Endothelial cell of umbilical vein (primary cell): Measurements from ENCODE around the gene RGS12. TPM values are rescaled to one million over a fixed set of nuclear protein-coding genes. Genes with fewer than 3 reads are reported as not detected.

Experiments
- BruUV-seq: library from RNA; stranded (reverse); fragments of 400-500 nt; replicated peaks from 2 replicates; lab custom pipeline; 2021; lab: Mats Ljungman, UMichigan
- CTCF ChIA-PET: fragments of 300-600, 350-600 bp; sonication (Branson Sonifier 250); formaldehyde crosslinking; loops from one replicate; lab custom pipeline; 2021; ENCODE audit warnings: antibody characterized with exemption, inconsistent platforms; lab: Charles Lee
- POLR2A ChIA-PET: fragments of 300-600, 350-600 bp; sonication (Branson Sonifier 250); formaldehyde crosslinking; loops from one replicate; lab custom pipeline; 2021; ENCODE audit warnings: antibody characterized with exemption, inconsistent platforms; lab: Charles Lee
- DNase-seq: peaks from one replicate; pipeline ENCODE4 v3.0.0-alpha.2; 2011; ENCODE audit warnings: low read depth, low spot score
- FAIRE-seq: peaks from 2 replicates; lab custom pipeline; 2011; peaks lifted over from hg19 to GRCh38; lab: Jason Lieb, UNC
- H2AFZ ChIP-seq: 2 replicates; pipeline ENCODE4 v1.6.0; 2012; ENCODE audit warnings: low read depth, low read length, control low read depth, inconsistent platforms
- H3K27ac ChIP-seq: 2 replicates; pipeline ENCODE4 v1.5.1; 2011; ENCODE audit warnings: low read depth, mild to moderate bottlenecking, control low read depth, low read length, moderate library complexity; ENCODE audit not compliant: insufficient read depth
- H3K27me3 ChIP-seq, 2 experiments: 2 replicates each; pipeline versions ENCODE4 v1.6.0 to v1.6.1; 2011; ENCODE audit warnings: low read length in 2 of 2, mixed read lengths in 1 of 2; ENCODE audit not compliant: control insufficient read depth in 2 of 2, insufficient read depth in 2 of 2
- H3K36me3 ChIP-seq, 2 experiments: 2 replicates in 1 of 2; 3 replicates in 1 of 2; pipeline ENCODE4 v1.5.1; 2011; ENCODE audit warnings: low read length in 2 of 2, mild to moderate bottlenecking in 1 of 2, moderate library complexity in 1 of 2; ENCODE audit not compliant: control insufficient read depth in 2 of 2, insufficient read depth in 2 of 2; ENCODE audit errors: extremely low read depth in 1 of 2
- H3K4me1 ChIP-seq: 3 replicates; pipeline ENCODE4 v1.5.1; 2011; ENCODE audit warnings: mild to moderate bottlenecking, low read length; ENCODE audit not compliant: control insufficient read depth, insufficient read depth; ENCODE audit errors: extremely low read depth
- H3K4me2 ChIP-seq: 2 replicates; pipeline ENCODE4 v1.6.1; 2011; ENCODE audit warnings: low read length, control low read depth, mixed read lengths; ENCODE audit not compliant: insufficient read depth
- H3K4me3 ChIP-seq, 3 experiments: fragments of 200-600 bp in 1 of 3; sonication (generic), shearing (Covaris generic) in 1 of 3; replicated peaks in 1 of 3; 2 replicates each; pipeline ENCODE4 v1.5.1; 2011 to 2016; ENCODE audit warnings: control low read depth in 3 of 3, low read length in 3 of 3, mild to moderate bottlenecking in 2 of 3, inconsistent platforms in 1 of 3, low read depth in 1 of 3, moderate library complexity in 1 of 3; ENCODE audit not compliant: insufficient read depth in 1 of 3
- H3K79me2 ChIP-seq: 2 replicates; pipeline ENCODE4 v1.6.0; 2012; ENCODE audit warnings: low read length, inconsistent platforms; ENCODE audit not compliant: control insufficient read depth, insufficient read depth
- H3K9ac ChIP-seq: replicated peaks from 2 replicates; pipeline ENCODE3; 2011; ENCODE audit warnings: low read length, control low read depth; ENCODE audit not compliant: insufficient read depth; ENCODE audit errors: extremely low read depth
- H3K9me1 ChIP-seq: replicated peaks from 3 replicates; pipeline ENCODE4 v1.6.0; 2011; ENCODE audit warnings: mild to moderate bottlenecking, low read length; ENCODE audit not compliant: control insufficient read depth, insufficient read depth; ENCODE audit errors: extremely low read depth
- H3K9me3 ChIP-seq: replicated peaks from 2 replicates; pipeline ENCODE4 v1.5.1; 2012; ENCODE audit warnings: low read length, inconsistent platforms; ENCODE audit not compliant: control insufficient read depth, insufficient read depth
- H4K20me1 ChIP-seq: replicated peaks from 2 replicates; pipeline ENCODE3; 2011; ENCODE audit warnings: mild to moderate bottlenecking, low read length; ENCODE audit not compliant: control insufficient read depth, insufficient read depth; ENCODE audit errors: extremely low read depth
- CTCF ChIP-seq, 2 donors: IDR thresholded peaks; 1 replicate in 1 of 2; 2 replicates in 1 of 2; pipeline ENCODE4 v1.5.1; 2011; ENCODE audit warnings: low read length in 2 of 2, mild to moderate bottlenecking in 2 of 2, moderate library complexity in 2 of 2, control low read depth in 1 of 2, inconsistent platforms in 1 of 2, low read depth in 1 of 2; ENCODE audit not compliant: insufficient read depth in 1 of 2; ENCODE audit errors: extremely low read depth in 1 of 2
- EZH2 ChIP-seq: IDR thresholded peaks from 2 replicates; pipeline ENCODE4 v1.6.1; 2012; ENCODE audit warnings: borderline replicate concordance, low read depth, mild to moderate bottlenecking, moderate library complexity, low read length, inconsistent platforms; ENCODE audit not compliant: severe bottlenecking
- FOS ChIP-seq: IDR thresholded peaks from 2 replicates; pipeline ENCODE4 v1.6.1; 2011; ENCODE audit warnings: mild to moderate bottlenecking, low read length, moderate library complexity, borderline replicate concordance; ENCODE audit not compliant: insufficient read depth
- GATA2 ChIP-seq: IDR thresholded peaks from 2 replicates; pipeline ENCODE4 v1.7.0; 2011; ENCODE audit warnings: low read depth, mild to moderate bottlenecking, moderate library complexity, mixed read lengths, low read length; ENCODE audit not compliant: insufficient read length, insufficient read depth
- JUN ChIP-seq: IDR thresholded peaks from 2 replicates; pipeline ENCODE4 v1.6.1; 2011; ENCODE audit warnings: borderline replicate concordance, low read depth; ENCODE audit not compliant: insufficient read length, insufficient read depth
- MAX ChIP-seq: IDR thresholded peaks from 2 replicates; pipeline ENCODE4 v1.6.1; 2011; ENCODE audit not compliant: insufficient read depth, insufficient read length
- MYC ChIP-seq: IDR thresholded peaks from one replicate; pipeline ENCODE4 v1.6.1; 2011; ENCODE audit warnings: mild to moderate bottlenecking, low read depth, low read length
- POLR2A ChIP-seq: IDR thresholded peaks from 2 replicates; pipeline ENCODE4 v1.6.1; 2012; ENCODE audit warnings: low read depth, mild to moderate bottlenecking, control low read depth, low read length
- POLR2AphosphoS5 ChIP-seq: IDR thresholded peaks from 2 replicates; pipeline ENCODE4 v1.6.1; 2012; ENCODE audit warnings: low read depth, mild to moderate bottlenecking, control low read depth, low read length, moderate library complexity; ENCODE audit not compliant: insufficient read depth
- dilution Hi-C: fragments of 300-500 bp; cut with MboI; formaldehyde crosslinking; loops from one replicate; pipeline ENCODE4 v1.15.0; 2019; ENCODE audit warnings: low sequenced_read_pairs; ENCODE audit not compliant: extremely low pct_ligation_motif_present
- intact Hi-C: fragments of 100-400 bp; cut with micrococcal nuclease; formaldehyde crosslinking; loops from one replicate; pipeline ENCODE4 v1.10.0; 2022
- polyA plus RNA-seq, 4 experiments: library from polyadenylated mRNA; depleted of rRNA in 3 of 4; stranded (reverse) in 3 of 4; unstranded in 1 of 4; fragments of >200 nt; gene quantifications; 2 replicates each; pipeline versions ENCODE4 v1.2.1 to v1.2.3, GENCODE V29; 2011 to 2012; ENCODE audit warnings: missing spikeins in 1 of 4
- total RNA-seq: library from RNA; stranded (reverse); gene quantifications from 2 replicates; pipeline ENCODE4 v1.2.3, GENCODE V29; 2021

The RGS12 gene
- total and polyA plus RNA-seq, 2 donors (not counting 3 experiments of a cell fraction or from before 2014, with no cell fraction given), result 65.2 to 75.4 TPM

GRCh38 chr4:3314706-3315260 is 22.0 kb downstream of the RGS12 start:
- dilution Hi-C loops, result no loop called here
- TF ChIP-seq CTCF (IDR thresholded peaks at IDR 0.05; ENCODE audit: extremely low read depth in 1 of 2, insufficient read depth in 1 of 2, low read depth in 1 of 2, low read length in 2 of 2) (no peak), JUN (no peak), GATA2 (no peak), FOS (no peak), MAX (no peak), EZH2 (no peak), MYC (no peak), POLR2A (no peak), POLR2AphosphoS5 (no peak)
- Histone ChIP-seq H3K9me3 (no peaks in the 10 kb centered on the region), H2AFZ (no peak overlapping the region), H4K20me1 (no peaks in the 10 kb centered on the region), H3K27me3 (no peaks in the 10 kb centered on the region), H3K4me3 (no peak overlapping the region), H3K4me2 (no peak overlapping the region), H3K9ac (no peak overlapping the region), H3K4me1 (no peaks in the 10 kb centered on the region), H3K9me1 (no peaks in the 10 kb centered on the region), H3K27ac (no peak overlapping the region), H3K79me2 (peaks cover 56% of the 10 kb centered on the region), H3K36me3 (peaks cover 3 to 20% of the 10 kb centered on the region in 2 experiments)
- FAIRE-seq (no peak), DNase-seq (no peak)
- ChIA-PET CTCF (interaction anchor here (1.5 kb wide), 1 partner anchor 9 kb away, joined by 4 read pairs; no protein-coding TSS in a partner anchor), POLR2A (no interaction called here)
- no TSS peak for BruUV-seq
- intact Hi-C loops, result no loop called here
